NOMO-1 treated with dmso at 0.1 percent for 144 hours (cell line): ENCODE measurements around the gene ERC1.

ENCODE experiments used
- DNase-seq: peaks from one replicate; lab custom pipeline; 2025; ENCODE audit not compliant: unreplicated experiment; lab: John Stamatoyannopoulos, UW

ERC1 gene

DNA sequence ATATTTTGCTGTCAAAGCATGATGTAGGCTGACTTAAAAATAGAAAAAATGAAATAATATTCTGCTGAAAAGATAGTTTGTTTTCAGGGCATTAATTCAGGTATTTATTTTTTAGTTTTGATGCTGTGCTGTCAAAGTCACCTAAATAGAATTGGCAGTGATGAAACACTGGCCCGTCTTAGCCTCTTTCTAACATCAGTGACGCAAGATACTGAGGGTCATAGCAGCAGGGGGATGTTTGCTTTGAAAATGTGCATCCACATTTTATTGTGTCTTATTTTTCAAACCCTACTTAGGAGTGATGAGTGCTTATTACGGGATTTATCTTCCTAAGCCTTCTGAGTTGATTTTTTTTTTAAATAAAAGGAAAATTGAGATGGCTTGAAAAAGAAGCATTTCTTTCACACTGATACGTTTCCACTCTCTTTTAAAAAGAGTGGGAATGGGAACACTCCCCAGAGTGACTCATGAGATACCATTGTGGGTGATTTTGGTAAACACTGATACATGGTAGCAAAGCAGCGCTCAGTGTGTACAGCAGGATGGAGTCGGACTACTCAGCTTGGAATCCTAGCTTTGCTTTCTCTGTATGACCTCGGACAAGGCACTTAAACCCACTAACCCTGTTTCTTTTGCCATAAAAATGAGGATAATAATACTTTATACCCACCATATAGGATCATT lies 290.8 kb downstream of the ERC1 start:
- DNase-seq: no peak

DNA sequence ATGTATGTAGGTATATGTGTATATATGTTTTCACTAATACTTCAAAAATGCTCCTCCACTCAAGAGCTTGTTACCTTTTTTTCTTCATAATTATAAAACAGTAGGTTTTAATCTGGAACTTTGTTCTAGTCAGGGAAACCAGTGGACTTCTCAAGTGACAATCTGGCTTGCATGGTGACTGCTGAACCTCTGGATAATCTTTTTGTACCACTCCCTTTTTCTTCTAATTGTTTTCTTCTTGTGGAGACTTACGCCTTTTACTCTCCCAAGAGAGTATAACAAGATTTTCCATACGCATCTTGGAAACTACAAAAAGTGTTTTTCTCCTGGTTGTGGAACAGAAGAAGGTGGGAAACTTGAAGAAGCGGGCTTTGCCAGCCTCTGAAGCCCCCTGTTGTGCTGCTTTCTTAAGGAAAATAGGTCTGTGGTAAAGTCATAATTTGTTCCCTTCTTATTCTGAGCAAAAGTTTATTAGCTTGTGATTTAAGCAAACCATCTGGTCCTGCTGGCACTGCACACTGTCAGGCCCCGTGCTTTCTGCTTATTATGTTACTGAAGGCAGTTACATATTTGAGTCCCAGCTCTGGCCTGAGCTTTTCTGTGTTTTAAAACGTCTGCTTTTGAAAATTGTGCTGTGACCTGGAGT lies 291.8 kb downstream of the ERC1 start:
- DNase-seq: no peak

DNA sequence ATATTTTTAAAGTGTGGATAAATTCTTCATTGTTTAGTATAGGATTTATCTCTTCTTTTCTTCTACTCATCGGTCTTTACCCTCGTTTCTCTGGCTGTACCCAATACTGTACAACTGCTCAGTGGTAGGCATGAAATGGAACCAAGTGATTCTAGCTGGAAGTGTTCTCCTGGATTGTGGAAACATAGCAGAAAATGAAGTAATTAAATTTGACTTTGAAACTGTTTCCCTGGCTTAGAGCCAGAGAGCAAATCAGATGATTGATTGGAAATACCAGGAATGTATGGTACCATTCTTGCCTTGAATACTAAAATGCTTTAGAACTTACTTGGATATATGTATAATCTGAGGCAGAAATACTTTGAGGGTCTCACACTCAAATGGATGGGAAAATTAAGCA lies 292.3 kb downstream of the ERC1 start:
- DNase-seq: no peak

DNA sequence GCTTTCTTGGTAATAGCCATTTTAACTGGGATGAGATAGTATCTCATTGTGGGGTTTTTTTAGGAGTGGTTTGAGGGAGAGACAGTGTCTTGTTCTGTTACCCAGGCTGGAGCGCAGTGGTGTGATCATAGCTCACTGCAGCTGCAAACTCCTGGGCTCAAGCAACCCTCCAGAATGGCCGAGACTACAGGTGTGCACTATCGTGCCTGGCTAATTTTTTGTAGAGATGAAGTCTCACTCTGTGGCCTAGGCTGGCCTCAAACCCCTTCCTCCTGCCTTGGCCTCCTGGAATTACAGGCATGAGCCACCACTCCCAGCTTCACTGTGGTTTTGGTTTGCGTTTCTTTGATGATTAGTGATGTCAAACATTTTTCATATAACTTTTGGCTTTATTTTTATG lies 293.6 kb downstream of the ERC1 start:
- DNase-seq: no peak

DNA sequence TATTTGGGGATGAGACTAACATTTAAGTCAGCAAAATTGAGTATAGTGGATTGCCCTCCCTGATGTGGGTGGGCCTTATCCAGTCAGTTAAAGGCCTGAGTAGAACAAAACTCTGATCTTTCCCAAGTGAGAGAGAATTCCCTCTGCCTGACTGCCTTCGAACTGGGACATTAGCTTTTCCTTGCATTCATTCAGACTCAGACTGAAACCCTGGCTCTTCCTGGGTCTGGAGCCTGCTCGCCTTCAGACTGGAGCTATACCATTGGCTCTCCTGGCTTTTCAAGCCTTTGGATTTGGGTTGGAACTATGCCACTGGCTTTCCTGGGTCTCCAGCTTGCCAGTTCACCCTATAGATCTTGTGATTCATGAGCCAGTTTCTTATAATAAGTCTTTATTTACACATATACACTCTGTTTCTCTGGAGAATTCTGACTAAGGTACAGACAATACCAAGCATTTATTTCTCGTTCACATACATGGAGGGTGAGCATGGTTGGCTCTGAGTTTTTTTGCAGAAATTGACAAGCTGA lies 296.5 kb downstream of the ERC1 start:
- DNase-seq: no peak

DNA sequence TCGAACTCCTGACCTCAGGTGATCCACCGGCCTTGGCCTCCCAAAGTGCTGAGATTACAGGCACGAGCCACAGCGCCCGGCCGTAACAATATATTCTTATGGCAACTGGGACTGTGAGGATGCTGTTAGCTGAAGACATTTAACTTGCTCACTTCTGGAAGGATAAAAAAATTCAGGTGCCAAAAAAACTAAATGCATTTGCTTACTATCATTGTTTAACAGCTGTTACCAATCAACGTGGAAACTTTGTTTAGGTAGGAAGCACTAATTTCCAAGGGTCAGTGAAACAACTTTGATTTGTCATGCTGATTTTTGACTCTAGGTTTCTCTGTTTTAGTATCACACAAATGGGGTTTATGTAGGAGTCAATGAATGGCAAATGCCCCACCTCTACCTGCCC lies 297.3 kb downstream of the ERC1 start:
- DNase-seq: no peak

DNA sequence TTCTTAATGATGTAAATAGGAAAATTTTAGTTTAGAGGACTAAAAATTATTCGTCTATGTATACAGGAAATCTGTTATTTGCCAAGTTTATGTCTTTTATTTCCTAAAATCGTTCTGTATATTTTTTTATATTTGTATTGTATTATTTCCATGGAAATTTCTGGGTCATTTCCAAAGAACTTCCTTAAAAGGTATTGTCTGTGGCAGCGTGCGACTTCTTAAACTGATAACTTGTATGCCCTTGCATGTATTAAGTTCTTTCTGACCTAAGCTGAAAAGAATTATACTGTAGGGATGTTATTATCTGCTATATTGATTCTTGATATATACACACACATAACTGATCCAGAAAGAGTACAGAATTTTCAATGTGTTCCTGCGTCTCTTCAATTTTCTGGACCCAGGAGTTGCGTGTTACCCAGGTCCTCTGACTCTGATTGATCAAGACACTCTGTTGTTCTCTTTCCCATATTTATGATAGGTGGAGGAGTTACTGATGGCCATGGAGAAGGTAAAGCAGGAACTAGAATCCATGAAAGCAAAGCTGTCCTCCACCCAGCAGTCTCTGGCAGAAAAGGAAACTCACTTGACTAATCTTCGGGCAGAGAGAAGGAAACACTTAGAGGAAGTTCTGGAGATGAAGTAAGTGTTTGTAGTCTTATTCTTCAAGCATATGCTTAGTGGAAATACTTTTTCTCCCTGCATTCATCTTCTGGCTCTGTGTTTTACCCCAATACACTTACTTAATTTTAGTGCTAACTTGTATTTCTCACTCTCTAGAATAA lies 298.5 kb downstream of the ERC1 start:
- no peak for DNase-seq

DNA sequence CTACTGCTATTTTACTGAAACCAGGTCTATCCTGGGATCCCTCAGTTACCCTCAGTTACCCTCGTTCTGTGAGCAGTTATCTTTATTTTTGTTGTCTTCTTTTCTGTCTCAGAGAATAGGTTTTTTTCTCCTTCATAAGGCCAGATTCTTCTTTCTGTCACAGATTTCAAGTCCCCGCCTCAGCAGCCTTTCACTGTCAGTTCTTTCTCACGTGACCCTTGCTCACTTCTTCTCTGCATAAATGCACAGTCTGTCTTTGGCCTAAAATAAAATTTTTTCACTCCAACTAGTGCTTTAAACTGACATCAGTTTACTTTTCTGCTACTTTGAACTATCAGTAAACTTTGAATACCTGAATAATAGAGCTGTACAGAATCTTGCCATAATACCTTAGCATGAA lies 299.7 kb downstream of the ERC1 start:
- DNase-seq: no peak

DNA sequence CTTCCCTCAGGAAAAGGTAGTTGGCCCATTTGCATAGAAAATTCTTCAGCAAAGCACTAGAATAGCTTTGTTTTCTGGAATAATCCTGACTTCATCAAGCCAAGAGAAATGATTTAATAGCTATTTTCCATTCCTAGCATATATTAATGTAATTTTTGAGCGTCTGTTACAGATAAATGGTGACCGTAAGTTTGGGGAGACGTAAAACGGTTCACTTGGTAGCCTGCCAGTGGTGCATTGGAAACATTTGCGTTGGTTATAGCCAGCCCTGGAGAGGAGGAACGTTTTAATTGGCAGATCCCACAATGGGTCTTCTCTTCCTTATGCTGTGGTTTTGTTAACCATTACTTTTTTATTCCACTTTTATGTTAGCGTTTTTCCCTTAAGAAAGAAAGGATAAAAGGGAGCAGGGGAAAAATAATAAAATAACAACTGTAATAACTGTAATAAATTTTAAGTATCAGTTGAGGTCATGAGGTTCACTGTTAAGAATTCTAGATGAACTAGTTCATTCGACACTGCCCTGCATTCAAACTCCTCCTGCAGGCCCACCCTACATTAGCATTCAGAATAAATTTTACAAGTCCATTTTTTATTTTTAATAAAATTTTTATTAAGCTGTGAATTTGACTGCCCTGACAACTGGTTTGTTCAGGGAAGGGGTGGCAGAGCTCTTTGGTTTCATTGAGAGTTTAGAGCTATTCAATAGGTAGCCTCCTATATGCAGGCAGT lies 300.7 kb downstream of the ERC1 start:
- no peak for DNase-seq

DNA sequence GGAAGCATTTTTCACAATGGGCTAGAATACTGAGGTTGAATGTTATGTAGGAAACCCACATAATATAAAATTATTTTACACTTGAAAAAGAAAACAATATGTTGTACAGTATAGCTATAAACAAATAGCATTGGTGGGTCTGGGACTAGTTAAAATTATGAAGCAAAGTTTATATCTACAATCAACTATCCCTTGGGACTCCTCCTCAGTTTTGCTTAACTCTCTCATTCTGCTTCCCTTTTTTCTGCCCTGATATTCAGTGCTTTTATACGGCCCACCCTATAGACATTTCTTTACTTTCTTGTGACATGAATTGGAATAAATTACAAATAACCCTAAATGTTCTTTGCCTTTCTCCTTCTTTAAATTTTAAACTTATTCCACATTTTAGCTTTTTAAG lies 302.9 kb downstream of the ERC1 start:
- DNase-seq: no peak

DNA sequence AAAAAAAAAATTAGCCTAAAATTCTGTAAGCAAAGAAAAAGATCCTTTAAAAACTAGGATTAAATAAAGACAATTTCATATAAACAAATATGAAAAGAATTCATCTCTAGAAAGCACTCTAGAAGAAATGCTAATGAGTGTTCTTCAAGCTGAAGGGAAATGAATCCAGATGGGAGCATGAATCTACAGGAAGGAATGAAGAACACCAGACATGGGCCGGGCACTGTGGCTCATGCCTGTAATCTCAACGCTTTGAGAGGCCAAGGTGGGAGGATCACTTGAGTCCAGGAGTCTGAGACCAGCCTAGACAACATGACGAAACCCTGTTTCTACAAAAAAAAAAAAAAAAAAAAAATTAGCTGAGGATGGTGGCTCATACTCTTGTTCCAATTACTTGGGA lies 306.2 kb downstream of the ERC1 start:
- DNase-seq: no peak

DNA sequence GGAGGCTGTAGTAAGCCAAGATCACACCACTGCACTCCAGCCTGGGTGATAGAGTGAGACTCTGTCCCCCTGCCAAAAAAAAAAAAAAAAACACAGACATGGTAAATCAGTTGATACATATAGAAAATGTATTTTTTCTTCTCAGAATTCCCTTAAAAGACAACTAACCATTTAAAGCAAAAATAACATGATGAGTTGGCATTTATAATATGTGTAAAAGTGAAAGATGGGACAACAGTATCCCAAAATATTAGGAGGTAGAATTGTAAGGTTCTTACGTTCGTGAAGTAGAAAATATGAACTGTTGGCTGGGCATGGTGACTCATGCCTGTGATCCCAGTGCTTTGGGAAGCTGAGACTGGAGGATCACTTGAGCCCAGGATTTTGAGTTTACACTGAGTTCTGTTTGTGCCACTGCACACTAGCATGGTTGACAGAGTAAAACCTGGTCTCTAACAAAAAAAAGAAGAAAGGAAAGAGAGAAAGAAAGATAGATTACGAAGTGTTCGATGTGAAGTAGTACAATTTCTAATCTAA lies 306.7 kb downstream of the ERC1 start:
- DNase-seq: no peak

DNA sequence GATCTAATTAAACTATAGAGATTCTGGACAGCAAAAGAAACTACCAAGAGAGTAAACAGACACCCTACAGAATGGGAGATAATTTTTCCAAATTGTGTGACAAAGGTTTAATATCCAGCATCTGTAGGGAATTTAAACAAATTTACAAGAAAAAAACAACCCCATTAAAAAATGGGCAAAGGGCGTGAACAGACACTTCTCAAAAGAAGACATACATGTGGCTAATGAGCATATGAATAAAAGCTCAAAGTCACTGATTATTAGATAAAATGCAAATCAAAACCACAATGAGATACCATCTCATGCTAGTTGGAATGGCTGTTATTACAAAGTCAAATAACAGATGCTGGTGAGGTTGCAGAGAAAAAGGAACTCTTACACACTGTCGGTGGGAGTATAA lies 309.4 kb downstream of the ERC1 start:
- no peak for DNase-seq

DNA sequence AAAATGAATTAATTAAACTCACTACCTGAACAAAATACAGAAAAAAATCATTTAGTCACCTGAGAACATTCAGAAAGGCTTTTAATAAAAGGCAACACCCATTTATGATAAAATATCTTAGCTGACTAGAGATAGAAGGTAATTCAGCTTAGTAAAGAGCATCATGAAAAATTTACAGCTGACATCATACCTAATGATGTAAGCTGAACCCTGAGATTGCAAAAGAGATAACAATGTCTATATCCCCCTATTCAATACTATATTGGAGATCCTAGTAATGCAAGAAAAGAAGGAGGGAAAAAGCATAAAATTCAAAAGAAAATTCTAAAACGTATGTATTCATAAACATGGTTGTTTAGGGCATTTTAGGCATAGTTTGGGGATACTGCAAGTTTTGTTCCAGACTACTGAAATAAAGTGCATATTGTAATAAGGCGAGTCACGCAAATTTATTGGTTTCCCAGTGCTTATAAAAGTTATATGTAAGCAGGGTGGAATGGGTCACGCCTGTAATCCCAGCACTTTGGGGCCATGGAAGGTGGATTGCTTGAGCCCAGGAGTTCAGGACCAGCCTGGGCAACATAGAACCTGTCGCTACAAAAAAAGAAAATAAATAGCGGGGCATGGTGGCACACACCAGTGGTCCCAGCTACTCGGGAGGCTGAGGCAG lies 311.3 kb downstream of the ERC1 start:
- no peak for DNase-seq

DNA sequence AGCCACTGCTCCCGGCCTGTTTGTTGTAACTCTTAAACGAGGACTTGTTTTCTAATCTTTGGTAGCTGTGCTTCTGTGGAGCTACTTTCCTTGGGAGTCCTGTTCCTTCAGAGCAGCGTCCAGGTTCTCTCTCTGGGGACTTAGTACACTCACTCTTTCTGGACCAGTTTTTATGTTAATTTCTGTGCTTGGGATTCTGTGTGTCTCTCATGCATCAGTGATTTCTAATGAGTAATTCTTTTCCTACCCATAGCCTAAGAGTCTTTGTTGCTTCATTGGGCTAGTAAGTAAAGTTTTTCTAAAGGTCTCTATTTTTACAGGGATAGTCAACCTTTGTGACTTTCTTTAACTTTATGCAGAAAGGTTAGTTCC lies 314.0 kb downstream of the ERC1 start:
- no peak for DNase-seq

DNA sequence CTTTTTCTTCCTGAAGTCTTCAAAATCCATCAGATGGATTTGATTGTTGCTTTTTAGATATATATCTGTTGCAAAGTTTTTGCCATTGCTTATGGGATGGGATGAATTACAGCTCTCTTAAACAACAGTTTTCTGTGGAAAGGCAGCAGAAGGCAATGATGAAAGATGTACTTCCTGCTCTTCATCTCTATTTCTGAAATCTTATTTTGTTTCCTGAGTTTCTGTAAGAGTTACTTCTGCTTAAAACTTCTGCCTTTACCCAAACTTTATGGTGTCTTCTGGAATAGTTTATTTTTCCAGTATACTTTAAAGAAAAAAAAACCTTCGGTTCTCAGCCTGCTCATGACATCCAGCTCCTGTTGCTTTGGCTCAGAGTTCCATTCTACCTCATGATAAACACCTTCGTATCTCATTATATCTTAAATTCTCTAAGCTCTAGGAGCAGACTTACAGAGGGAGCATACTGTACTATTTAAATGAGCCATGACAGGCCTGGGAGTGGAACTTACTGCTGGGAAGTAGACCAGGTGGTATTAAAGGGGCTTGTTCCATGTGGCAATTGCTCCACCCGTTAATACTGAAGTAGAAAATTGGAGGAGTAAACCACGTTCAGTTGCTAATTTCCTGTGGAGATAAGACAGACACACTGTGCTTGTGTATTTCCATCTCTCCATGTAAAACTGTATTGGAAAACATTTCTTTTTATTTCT lies 314.9 kb downstream of the ERC1 start:
- DNase-seq: no peak

DNA sequence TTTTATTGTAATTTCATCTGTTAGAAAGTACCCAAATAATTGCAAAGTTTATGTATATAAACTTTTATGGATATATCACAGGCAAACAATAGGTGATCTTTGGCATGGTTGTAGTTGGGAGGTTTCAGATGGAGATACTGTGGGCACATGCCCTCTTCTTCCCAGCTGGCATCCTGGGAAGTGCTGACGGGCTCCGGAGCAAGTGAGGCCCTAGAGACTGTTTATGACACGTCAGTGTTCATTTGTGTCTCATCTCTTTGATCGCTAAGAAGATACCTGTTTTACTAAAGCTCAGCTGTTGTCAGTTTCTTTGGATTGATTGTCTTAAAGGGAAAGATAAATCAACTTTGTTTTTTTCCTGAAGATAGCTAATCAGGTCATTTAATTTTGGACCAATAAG lies 315.8 kb downstream of the ERC1 start:
- no peak for DNase-seq

DNA sequence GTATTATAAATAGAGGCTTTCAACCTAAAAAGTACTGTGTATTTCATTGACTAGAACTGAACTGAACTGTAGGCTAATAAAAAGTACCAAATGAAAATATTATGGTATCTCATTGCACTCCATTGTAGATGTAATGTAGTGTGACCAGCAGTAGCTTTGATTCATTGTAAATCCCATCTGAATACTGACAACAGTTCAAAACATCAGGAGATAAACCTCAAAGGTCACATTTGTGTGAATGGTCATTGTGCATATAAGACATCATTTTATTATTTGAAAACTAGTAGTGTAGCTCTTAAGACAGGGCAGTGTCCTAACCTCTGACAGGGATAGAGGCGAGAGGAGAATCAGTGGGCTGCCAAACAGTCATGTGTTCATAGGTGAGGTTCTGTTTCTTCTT lies 316.8 kb downstream of the ERC1 start:
- DNase-seq: no peak

DNA sequence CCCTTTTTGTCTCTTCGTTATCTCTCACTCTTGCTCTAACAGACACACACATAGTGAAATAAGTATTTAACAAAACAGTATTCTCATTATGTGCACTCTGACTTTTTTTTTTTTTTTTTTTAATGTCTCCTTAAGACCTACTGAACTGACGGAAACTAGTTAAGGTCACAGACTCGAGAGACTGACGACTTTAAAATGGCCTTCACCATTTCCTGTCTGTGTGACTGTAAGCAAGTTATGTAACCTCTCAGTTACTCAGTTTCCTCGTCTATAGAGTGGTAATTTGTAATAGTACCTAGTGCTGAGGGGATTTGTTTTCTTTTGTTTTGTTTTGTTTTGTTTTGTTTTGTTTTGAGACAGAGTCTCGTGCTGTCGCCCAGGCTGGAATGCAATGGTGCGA lies 318.6 kb downstream of the ERC1 start:
- no peak for DNase-seq

DNA sequence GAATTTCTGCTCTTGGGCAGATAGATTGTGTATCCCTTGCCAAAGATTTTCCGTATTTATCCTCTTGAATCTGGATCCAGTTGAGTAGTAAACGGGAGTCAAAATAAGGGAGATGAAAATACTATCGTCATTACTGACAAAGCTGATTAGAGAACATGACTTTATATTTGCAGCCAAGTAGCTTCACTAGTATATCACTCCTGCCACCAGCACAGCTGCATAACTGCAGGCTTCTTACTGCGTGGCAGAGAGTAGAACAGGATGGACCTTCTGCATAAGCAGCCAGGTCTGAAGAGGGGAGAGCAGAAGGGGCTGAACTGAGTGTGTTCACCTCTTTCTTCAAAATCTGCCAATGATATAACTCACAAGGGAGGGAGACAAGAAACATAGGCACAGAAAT lies 319.6 kb downstream of the ERC1 start:
- no peak for DNase-seq
